Nephron progenitor cell (in vitro differentiated cells): ENCODE measurements around the gene ABCA2.

Experiments
- DNase-seq: peaks from one replicate; pipeline ENCODE4 v3.0.0; 2021
- H3K27ac Mint-ChIP-seq: 2 replicates; pipeline ENCODE4 v1.8.0; 2021; ENCODE audit warnings: mild to moderate bottlenecking, moderate library complexity, mixed read lengths
- H3K27me3 Mint-ChIP-seq: 2 replicates; pipeline ENCODE4 v1.8.0; 2021; ENCODE audit warnings: mild to moderate bottlenecking, low read depth, mixed read lengths; ENCODE audit not compliant: poor library complexity
- H3K36me3 Mint-ChIP-seq: 2 replicates; pipeline ENCODE4 v1.8.0; 2021; ENCODE audit warnings: low read depth, mixed read lengths
- H3K4me1 Mint-ChIP-seq: 2 replicates; pipeline ENCODE4 v1.8.0; 2021; ENCODE audit warnings: mixed read lengths
- H3K4me3 Mint-ChIP-seq: 2 replicates; pipeline ENCODE4 v1.8.0; 2021; ENCODE audit warnings: mild to moderate bottlenecking, moderate library complexity, mixed read lengths
- H3K9me3 Mint-ChIP-seq: 2 replicates; pipeline ENCODE4 v1.8.0; 2021; ENCODE audit warnings: mild to moderate bottlenecking, moderate library complexity, mixed read lengths
- CTCF ChIP-seq: fragments of 200-600 bp; sonication (generic); IDR thresholded peaks from 2 replicates; pipeline ENCODE4 v1.5.0; 2021; ENCODE audit warnings: antibody characterized with exemption

ABCA2 gene

DNA sequence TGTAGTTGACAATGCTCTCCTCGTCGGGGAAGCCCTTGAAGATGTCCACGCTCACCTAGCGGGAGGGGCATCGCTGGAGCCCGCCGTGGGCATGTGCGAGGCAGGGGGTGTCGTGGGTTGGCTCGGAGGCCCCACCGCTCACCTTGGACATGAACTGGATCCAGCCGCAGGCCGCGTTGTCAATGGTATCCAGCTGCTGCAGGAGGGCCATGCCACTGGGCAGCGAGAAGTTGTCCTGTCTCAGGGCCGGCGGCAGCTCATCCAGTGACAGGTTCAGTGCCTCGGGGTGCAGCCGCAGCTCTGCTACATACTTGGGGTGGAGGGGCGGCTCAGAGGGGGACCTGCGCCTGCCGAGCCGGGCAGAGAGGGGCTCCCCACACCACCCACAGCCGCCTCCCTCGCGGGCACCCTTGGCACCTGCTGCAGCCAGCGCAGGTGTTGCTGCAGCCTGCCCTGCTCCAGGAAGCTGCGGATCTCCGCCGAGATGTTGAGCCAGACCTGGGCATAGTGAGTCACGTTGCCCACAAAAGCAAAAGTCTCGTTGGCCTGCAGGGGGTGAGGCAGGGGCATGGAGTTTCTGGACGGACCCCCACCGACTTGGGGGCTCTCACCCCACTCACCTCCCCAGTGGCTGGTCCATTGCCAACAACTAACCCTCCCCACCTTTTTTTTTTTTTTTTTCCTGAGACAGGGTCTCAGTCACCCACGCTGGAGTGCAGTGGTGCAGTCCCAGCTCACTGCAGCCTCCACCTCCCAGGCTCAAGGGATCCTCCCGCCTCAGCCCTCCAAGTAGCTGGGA is 9.1 kb downstream of the ABCA2 start:
- Mint-ChIP-seq H3K4me3 (no peak overlapping the region), H3K27me3 (no peaks in the 10 kb centered on the region), H3K36me3 (peaks cover 6% of the 10 kb centered on the region), H3K9me3 (no peaks in the 10 kb centered on the region), H3K27ac (no peak overlapping the region), H3K4me1 (peaks cover 15% of the 10 kb centered on the region)
- DNase-seq: no peak
- TF ChIP-seq CTCF: no peak

DNA sequence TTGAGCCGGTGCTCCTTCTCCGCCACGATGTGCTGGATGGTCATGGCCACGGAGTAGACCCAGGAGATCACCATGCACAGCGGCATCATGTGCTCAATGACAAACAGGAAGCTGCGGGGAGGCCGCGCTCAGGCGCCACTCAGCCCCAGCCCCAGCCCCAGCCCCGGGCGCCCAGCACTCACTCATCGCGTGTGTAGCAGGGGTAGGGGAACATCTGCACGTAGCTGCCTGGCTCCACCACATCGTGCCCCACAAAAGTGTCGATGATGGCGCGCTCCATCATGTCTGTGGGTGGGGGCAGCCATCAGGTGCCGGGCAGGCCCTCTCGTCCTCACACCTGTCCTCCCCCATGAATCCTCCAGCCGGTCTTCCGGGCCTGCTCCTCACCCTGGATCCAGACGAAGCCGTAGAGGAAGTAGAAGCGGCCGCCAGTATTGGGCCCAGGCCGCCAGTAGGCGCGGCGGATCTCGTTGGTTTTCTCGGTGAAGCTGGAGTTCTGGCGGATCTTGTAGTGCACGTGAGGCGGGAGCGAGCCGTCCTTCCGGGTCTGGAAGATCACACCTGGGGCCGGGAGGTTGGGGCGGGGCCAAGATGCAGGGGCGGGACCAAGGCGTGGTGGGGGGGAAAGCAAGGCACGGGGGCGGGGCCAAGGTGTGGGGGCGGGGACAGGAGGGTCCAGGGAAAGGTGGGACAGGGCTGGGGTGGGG is 10.1 kb downstream of the ABCA2 start:
- no peaks in the 10 kb centered on the region for H3K9me3 Mint-ChIP-seq
- DNase-seq: no peak
- H3K4me1 Mint-ChIP-seq: peaks cover 7% of the 10 kb centered on the region
- no peak overlapping the region for H3K27ac Mint-ChIP-seq
- H3K36me3 Mint-ChIP-seq: peaks cover 6% of the 10 kb centered on the region
- no peaks in the 10 kb centered on the region for H3K27me3 Mint-ChIP-seq
- H3K4me3 Mint-ChIP-seq: no peak overlapping the region
- no peak for TF ChIP-seq CTCF

DNA sequence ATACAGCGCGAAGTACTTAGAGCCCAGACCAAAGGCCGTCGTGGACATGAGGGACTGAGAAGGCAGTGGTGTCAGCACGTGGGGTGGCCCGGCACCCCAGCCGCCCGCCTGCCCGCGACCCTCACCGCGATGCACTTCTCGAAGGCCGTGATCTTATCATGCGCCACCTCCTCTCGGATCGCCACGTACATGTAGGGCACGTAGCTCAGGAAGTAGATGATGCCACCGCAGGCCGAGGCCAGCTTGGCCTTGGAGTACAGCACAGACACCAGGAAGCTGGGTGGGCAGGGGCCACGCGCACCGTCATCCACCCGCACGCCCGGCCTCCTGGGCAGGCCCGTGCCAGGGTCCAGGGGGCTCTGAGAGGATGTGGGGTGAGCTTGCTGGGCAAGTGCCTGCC is 11.0 kb downstream of the ABCA2 start:
- H3K27me3 Mint-ChIP-seq: no peaks in the 10 kb centered on the region
- no peak overlapping the region for H3K27ac Mint-ChIP-seq
- peaks cover 6% of the 10 kb centered on the region for H3K36me3 Mint-ChIP-seq
- H3K4me1 Mint-ChIP-seq: peaks cover 2% of the 10 kb centered on the region
- no peak for DNase-seq
- no peak overlapping the region for H3K4me3 Mint-ChIP-seq
- no peak for TF ChIP-seq CTCF
- no peaks in the 10 kb centered on the region for H3K9me3 Mint-ChIP-seq

DNA sequence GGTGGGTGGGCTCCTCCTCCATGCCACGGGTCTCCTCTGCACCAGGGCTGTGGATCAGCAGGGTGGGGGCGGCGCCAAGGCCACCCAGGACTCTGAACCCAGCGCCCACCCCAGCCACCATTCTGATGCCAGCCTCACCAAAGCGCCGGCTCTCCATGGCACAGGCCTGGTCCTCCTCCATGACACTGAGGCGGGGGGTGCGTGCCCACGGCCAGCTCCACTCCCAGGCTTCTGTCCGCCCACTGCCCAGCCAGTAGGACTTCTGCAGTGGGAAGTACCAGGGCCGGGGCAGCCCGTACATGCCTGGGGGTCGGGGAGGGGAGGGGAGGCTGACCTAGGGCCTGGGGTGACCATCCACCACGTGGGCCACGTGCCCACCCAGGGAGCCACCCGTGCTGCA is 11.6 kb downstream of the ABCA2 start:
- peaks cover 9% of the 10 kb centered on the region for H3K36me3 Mint-ChIP-seq
- no peak overlapping the region for H3K27ac Mint-ChIP-seq
- TF ChIP-seq CTCF: no peak
- H3K4me1 Mint-ChIP-seq: no peaks in the 10 kb centered on the region
- DNase-seq: no peak
- H3K9me3 Mint-ChIP-seq: no peaks in the 10 kb centered on the region
- no peak overlapping the region for H3K4me3 Mint-ChIP-seq
- H3K27me3 Mint-ChIP-seq: no peaks in the 10 kb centered on the region

DNA sequence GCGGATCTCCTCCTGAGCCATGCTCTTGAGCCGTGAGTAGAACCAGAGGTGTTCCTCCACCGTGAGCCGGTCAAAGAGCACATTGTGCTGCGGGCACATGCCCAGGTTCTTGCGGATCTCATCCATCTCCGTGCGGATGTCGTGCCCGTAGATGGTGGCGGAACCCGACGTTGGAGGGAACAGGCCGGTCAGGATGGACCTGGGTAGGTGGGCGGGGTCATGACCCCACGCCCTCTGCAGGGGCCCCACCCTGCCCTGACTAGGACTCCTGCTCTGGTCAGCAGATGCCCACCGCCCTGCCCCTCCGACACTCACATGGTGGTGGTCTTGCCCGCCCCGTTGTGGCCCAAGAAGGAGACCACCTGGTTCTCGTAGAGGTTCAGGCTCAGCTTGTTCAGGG is 12.1 kb downstream of the ABCA2 start:
- no peak overlapping the region for H3K4me3 Mint-ChIP-seq
- peaks cover 14% of the 10 kb centered on the region for H3K36me3 Mint-ChIP-seq
- no peaks in the 10 kb centered on the region for H3K27me3 Mint-ChIP-seq
- no peak for TF ChIP-seq CTCF
- no peaks in the 10 kb centered on the region for H3K4me1 Mint-ChIP-seq
- no peaks in the 10 kb centered on the region for H3K9me3 Mint-ChIP-seq
- no peak overlapping the region for H3K27ac Mint-ChIP-seq
- no peak for DNase-seq
